GM13976 (cell line): ENCODE results near the gene COBL.

ENCODE experiments used
- DNase-seq: peaks from one replicate; pipeline ENCODE4 v3.0.0; 2012; ENCODE audit warnings: low spot score
- in situ Hi-C: fragments of 300-500 bp; cut with MboI; formaldehyde crosslinking; loops from one replicate; pipeline ENCODE4 v1.12.0; 2022; ENCODE audit warnings: low sequenced_read_pairs, mixed read lengths, inconsistent platforms; ENCODE audit not compliant: unreplicated experiment
- TF ChIP-seq, protein P1 (sequence below): IDR thresholded peaks from 2 replicates; pipeline ENCODE4 v1.5.1; 2012; ENCODE audit warnings: borderline replicate concordance, mild to moderate bottlenecking; ENCODE audit not compliant: insufficient read depth; ENCODE audit errors: extremely low read depth, missing control alignments, control extremely low read depth

Gene COBL

DNA sequence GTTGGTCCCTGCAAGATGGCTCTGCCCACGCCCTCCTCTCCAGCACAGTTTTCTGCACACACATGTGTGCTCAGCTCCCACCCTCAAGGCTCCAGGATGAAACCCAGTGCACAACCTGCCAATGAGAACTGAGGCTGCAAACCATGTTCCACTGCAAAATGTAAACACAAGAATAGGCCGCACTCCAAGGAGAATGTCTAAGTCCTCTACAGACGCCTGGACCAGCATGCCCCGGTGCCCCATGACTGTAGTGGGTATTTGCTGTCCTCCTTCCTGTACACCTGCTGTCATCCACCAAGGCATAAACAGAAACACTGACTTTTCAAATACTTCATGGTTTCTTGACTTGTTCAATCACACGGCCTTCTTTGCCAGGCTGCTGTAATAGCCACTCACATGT is 72.6 kb downstream of the COBL start:
- no peak for DNase-seq
- TF ChIP-seq, protein P1, sequence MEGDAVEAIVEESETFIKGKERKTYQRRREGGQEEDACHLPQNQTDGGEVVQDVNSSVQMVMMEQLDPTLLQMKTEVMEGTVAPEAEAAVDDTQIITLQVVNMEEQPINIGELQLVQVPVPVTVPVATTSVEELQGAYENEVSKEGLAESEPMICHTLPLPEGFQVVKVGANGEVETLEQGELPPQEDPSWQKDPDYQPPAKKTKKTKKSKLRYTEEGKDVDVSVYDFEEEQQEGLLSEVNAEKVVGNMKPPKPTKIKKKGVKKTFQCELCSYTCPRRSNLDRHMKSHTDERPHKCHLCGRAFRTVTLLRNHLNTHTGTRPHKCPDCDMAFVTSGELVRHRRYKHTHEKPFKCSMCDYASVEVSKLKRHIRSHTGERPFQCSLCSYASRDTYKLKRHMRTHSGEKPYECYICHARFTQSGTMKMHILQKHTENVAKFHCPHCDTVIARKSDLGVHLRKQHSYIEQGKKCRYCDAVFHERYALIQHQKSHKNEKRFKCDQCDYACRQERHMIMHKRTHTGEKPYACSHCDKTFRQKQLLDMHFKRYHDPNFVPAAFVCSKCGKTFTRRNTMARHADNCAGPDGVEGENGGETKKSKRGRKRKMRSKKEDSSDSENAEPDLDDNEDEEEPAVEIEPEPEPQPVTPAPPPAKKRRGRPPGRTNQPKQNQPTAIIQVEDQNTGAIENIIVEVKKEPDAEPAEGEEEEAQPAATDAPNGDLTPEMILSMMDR: no peak
- in situ Hi-C loops: no loop called here

DNA sequence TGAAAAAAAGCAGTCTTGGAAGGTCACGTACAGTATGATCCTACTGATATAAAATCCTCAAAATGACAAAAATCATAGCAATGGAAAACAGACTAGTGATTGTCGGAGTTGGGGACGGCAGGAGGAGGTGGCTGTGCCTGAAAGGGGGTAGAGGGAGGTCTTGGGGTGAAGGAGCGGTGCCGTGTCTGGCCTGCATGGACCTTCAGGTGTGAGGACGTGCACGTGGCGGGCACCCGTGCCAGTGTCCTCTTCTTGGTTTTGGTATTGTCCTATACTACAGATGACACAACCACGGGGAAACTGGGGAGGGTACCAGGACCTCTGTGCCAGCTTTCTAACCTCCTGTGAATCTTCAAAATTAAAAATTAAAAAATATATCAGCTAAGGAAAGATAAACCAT is 73.0 kb downstream of the COBL start:
- no peak for DNase-seq
- TF ChIP-seq, protein P1: no peak
- in situ Hi-C loops: no loop called here

DNA sequence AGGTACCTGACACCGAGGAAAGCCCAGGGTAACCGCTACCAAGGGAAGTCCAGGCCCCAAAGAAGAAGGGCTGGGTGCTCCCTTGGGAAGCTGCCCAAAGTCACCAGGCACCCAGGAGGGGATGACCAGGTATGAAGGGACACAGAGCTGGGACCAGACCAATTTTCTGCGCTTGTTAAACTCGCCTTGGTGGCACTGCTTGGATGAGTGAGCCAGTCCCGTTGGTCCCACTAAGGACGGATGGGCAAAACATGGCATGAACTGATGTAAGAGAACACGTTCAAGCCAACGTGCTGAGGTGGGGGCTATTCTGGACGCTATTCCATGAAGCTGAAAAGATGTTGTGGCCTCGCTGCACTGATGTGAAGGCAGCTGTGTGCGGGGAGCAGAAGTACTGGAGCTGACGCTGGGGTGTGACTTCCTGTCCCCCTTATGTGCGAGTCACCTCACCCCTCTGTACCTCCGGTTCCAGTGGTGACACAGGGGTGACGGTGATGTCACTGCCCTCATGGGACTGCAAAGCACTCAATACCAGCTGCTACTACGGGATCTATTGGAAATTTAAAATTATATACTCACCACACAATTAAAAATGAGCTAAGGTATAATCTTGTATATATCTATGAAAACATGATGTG is 73.6 kb downstream of the COBL start:
- in situ Hi-C loops: no loop called here
- TF ChIP-seq, protein P1: no peak
- no peak for DNase-seq

DNA sequence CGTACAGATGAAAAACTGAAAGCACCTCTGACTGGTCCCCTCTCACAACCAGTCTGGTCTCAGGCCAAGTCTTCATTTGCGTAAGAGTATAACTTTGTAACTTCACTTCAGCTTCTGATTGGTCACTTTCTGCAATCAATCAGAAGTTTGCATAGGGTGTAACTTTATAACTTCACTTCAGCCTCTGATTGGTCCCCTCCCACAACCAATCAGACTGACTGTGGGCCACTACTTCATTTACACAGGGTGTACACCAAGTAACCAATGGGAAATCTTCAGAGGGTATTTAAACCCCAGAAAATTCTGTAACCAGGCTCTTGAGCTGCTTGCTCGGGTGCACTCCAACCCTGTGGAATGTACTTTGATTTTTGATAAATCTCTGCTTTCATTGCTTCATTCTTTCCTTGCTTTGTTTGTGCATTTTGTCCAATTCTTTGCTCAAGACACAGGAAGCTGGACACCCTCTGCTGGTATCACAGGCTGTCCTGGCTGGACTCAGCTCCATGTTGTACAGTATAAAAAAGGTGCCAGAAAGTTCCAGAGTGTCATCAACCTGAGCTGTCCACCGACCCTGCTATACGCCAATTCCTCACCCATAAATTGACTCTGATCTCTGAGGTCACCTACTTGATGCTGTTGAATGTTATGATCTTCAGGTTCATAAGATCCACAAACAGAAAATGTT is 74.5 kb downstream of the COBL start:
- TF ChIP-seq, protein P1: no peak
- in situ Hi-C loops: no loop called here
- no peak for DNase-seq

DNA sequence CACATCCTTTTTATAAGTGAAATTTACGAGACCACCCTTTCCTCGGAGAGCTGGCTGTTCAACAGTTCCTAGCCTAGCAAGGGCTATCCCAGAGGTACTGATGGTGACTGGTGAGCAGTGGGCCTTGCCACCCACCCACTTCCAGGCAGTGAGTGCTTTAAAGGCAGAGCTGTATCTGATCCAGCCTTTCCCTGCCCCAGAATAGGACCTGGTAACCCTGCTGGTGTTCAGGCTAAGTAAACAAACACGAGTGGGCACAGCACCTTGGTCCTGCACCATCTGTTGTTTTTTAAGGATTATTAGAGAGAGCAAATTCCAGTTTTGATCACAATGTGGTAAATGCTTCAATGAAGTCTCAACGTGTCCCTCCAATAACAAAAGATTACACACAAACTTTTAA is 75.7 kb downstream of the COBL start:
- DNase-seq: no peak
- in situ Hi-C loops: no loop called here
- TF ChIP-seq, protein P1: no peak

DNA sequence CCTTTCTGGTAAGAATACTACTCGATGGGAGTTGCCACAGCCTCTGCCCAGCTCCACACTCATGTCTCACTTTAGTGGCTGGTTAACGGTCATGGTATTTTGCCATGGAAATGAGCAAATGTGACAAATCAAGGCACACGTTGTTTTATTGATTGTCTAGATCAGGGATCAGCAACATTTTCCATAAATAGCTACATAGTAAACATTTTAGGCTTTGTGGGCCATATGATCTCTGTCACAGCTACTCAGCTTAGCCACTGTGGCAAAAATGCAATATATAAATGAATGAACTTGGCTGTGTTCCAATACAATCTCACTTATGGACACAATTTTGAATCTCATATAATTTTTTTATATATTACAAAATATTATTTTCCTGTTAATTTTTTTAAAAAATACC is 76.9 kb downstream of the COBL start:
- in situ Hi-C loops: no loop called here
- no peak for DNase-seq
- TF ChIP-seq, protein P1: no peak
